IMR-90 (cell line): ENCODE measurements around the gene DIP2B. TPM values are rescaled to one million over a fixed set of nuclear protein-coding genes. Genes with fewer than 3 reads are reported as not detected.
A peak's percentile ranks its signal among the peaks of the same experiment; 100 is the strongest.

Experiments used
- ATAC-seq: fragments of 200-7000 bp; cut with Tn5 transposase; 2 replicates; pipeline ENCODE4 v1.9.1; 2020; ENCODE audit warnings: low read depth, mild to moderate bottlenecking, moderate library complexity
- BruUV-seq: library from RNA; stranded (reverse); fragments of 400-500 nt; replicated peaks from 2 replicates; lab custom pipeline; 2021; lab: Mats Ljungman, UMichigan
- CTCF ChIA-PET: fragments of 300-600 bp; formaldehyde crosslinking; extraction: SDS; loops from one replicate; lab custom pipeline; 2021; ENCODE audit warnings: antibody characterized with exemption; lab: Yijun Ruan, JAX
- POLR2A ChIA-PET: fragments of 300-600 bp; sonication (Branson Sonifier 250); formaldehyde crosslinking; loops from one replicate; lab custom pipeline; 2022; ENCODE audit warnings: antibody characterized with exemption; ENCODE audit not compliant: unreplicated experiment; lab: Charles Lee
- DNase-seq: peaks from one replicate; pipeline ENCODE4 v3.0.0; 2013
- H2AFZ ChIP-seq: replicated peaks from 2 replicates; pipeline ENCODE3; 2013; ENCODE audit warnings: low read length, mild to moderate bottlenecking; ENCODE audit not compliant: poor library complexity
- H2AK5ac ChIP-seq: 2 replicates; pipeline ENCODE4 v1.6.1; 2013; ENCODE audit warnings: low read depth, low read length, inconsistent platforms
- H2AK9ac ChIP-seq: replicated peaks from 2 replicates; pipeline ENCODE3; 2013; ENCODE audit warnings: mild to moderate bottlenecking, low read depth, low read length, moderate library complexity; ENCODE audit not compliant: poor library complexity
- H2BK120ac ChIP-seq: 2 replicates; pipeline ENCODE4 v1.6.1; 2013; ENCODE audit warnings: low read depth, low read length, inconsistent platforms
- H2BK15ac ChIP-seq: 3 replicates; pipeline ENCODE4 v1.6.1; 2013; ENCODE audit warnings: low read depth, low read length, inconsistent platforms
- H2BK20ac ChIP-seq: 2 replicates; pipeline ENCODE4 v1.6.1; 2013; ENCODE audit warnings: low read depth, mild to moderate bottlenecking, inconsistent platforms, low read length, moderate library complexity
- H2BK5ac ChIP-seq: 2 replicates; pipeline ENCODE4 v1.6.1; 2013; ENCODE audit warnings: mild to moderate bottlenecking, low read depth, low read length, inconsistent platforms; ENCODE audit not compliant: poor library complexity, severe bottlenecking
- H3K14ac ChIP-seq: replicated peaks from 2 replicates; pipeline ENCODE4 v1.6.1; 2013; ENCODE audit warnings: low read depth, low read length, inconsistent platforms
- H3K18ac ChIP-seq: 2 replicates; pipeline ENCODE4 v1.6.1; 2013; ENCODE audit warnings: low read depth, low read length, control low read depth
- H3K23ac ChIP-seq: 2 replicates; pipeline ENCODE4 v1.6.1; 2013; ENCODE audit warnings: low read depth, low read length, inconsistent platforms
- H3K27ac ChIP-seq: 2 replicates; pipeline ENCODE4 v1.5.1; 2013; ENCODE audit warnings: mild to moderate bottlenecking, control low read depth, low read length; ENCODE audit not compliant: insufficient read depth
- H3K27me3 ChIP-seq: 2 replicates; pipeline ENCODE4 v1.6.1; 2013; ENCODE audit warnings: low read length; ENCODE audit not compliant: control insufficient read depth, insufficient read depth
- H3K36me3 ChIP-seq: 2 replicates; pipeline ENCODE4 v1.6.1; 2013; ENCODE audit warnings: low read length, mixed read lengths; ENCODE audit not compliant: control insufficient read depth, insufficient read depth
- H3K4ac ChIP-seq: 2 replicates; pipeline ENCODE4 v1.6.1; 2013; ENCODE audit warnings: low read depth, low read length, inconsistent platforms
- H3K4me1 ChIP-seq: 2 replicates; pipeline ENCODE4 v1.6.1; 2013; ENCODE audit warnings: low read length, mixed read lengths; ENCODE audit not compliant: control insufficient read depth, insufficient read depth
- H3K4me2 ChIP-seq: 2 replicates; pipeline ENCODE4 v1.6.1; 2013; ENCODE audit warnings: low read depth, mild to moderate bottlenecking, control low read depth, low read length, moderate library complexity
- H3K4me3 ChIP-seq: 2 replicates; pipeline ENCODE4 v1.5.1; 2013; ENCODE audit warnings: low read depth, mild to moderate bottlenecking, control low read depth, low read length, moderate library complexity; ENCODE audit not compliant: insufficient read depth
- H3K56ac ChIP-seq: 2 replicates; pipeline ENCODE4 v1.6.1; 2013; ENCODE audit warnings: low read length, inconsistent platforms; ENCODE audit not compliant: insufficient read depth; ENCODE audit errors: extremely low read depth
- H3K79me1 ChIP-seq, 2 experiments: 2 replicates each; pipeline ENCODE4 v1.6.1; 2013; ENCODE audit warnings: low read length in 2 of 2, inconsistent platforms in 1 of 2, low read depth in 1 of 2
- H3K9ac ChIP-seq: 2 replicates; pipeline ENCODE4 v1.6.1; 2013; ENCODE audit warnings: low read depth, low read length, control low read depth
- H3K9me1 ChIP-seq: 2 replicates; pipeline ENCODE4 v1.6.1; 2013; ENCODE audit warnings: low read length, inconsistent platforms; ENCODE audit not compliant: insufficient read depth
- H3K9me3 ChIP-seq: 2 replicates; pipeline ENCODE4 v1.6.1; 2013; ENCODE audit warnings: low read length; ENCODE audit not compliant: control insufficient read depth, insufficient read depth
- H4K20me1 ChIP-seq: 2 replicates; pipeline ENCODE4 v1.6.1; 2013; ENCODE audit warnings: low read length, inconsistent platforms; ENCODE audit not compliant: insufficient read depth
- H4K5ac ChIP-seq: 2 replicates; pipeline ENCODE4 v1.6.1; 2013; ENCODE audit warnings: mild to moderate bottlenecking, low read depth, low read length, control low read depth
- H4K8ac ChIP-seq, 2 experiments: 2 replicates each; pipeline ENCODE4 v1.6.1; 2013; ENCODE audit warnings: low read depth in 2 of 2, low read length in 2 of 2, control low read depth in 1 of 2, inconsistent platforms in 1 of 2
- H4K91ac ChIP-seq: 2 replicates; pipeline ENCODE4 v1.6.1; 2013; ENCODE audit warnings: low read depth, low read length, inconsistent platforms; ENCODE audit not compliant: insufficient read depth
- BHLHE40 ChIP-seq: fragments of 150-350 bp; IDR thresholded peaks from 2 replicates; pipeline ENCODE4 v1.6.1; 2016; ENCODE audit warnings: mild to moderate bottlenecking, low read depth, low read length
- CEBPB ChIP-seq: IDR thresholded peaks from 2 replicates; pipeline ENCODE4 v1.6.1; 2012; ENCODE audit warnings: low read depth, low read length, improper control_type of control experiment
- CHD1 ChIP-seq: IDR thresholded peaks from 2 replicates; pipeline ENCODE4 v1.6.1; 2012; ENCODE audit warnings: low read depth, low read length, improper control_type of control experiment
- FOS ChIP-seq: fragments of 150-350 bp; IDR thresholded peaks from 2 replicates; pipeline ENCODE4 v1.6.1; 2016; ENCODE audit warnings: low read depth, low read length
- MAFK ChIP-seq: IDR thresholded peaks from 2 replicates; pipeline ENCODE4 v1.6.1; 2012; ENCODE audit warnings: low read depth, low read length, improper control_type of control experiment
- MAZ ChIP-seq: IDR thresholded peaks from 2 replicates; pipeline ENCODE4 v1.6.1; 2012; ENCODE audit warnings: low read depth, mild to moderate bottlenecking, low read length, improper control_type of control experiment, moderate library complexity, borderline replicate concordance
- MXI1 ChIP-seq: IDR thresholded peaks from 2 replicates; pipeline ENCODE4 v1.6.1; 2012; ENCODE audit warnings: low read depth, mild to moderate bottlenecking, low read length, moderate library complexity, borderline replicate concordance
- NFE2L2 ChIP-seq: fragments of 150-350 bp; IDR thresholded peaks from 2 replicates; pipeline ENCODE4 v1.6.1; 2016; ENCODE audit warnings: low read depth, mild to moderate bottlenecking, low read length
- POLR2A ChIP-seq: IDR thresholded peaks from 2 replicates; pipeline ENCODE4 v1.6.1; 2012; ENCODE audit warnings: mild to moderate bottlenecking, low read depth, low read length
- RAD21 ChIP-seq: IDR thresholded peaks from 2 replicates; pipeline ENCODE4 v1.6.1; 2012; ENCODE audit warnings: low read length, improper control_type of control experiment
- RCOR1 ChIP-seq: IDR thresholded peaks from 2 replicates; pipeline ENCODE4 v1.6.1; 2012; ENCODE audit warnings: mild to moderate bottlenecking, low read length, improper control_type of control experiment; ENCODE audit not compliant: insufficient replicate concordance
- RFX5 ChIP-seq: IDR thresholded peaks from 2 replicates; pipeline ENCODE4 v1.8.0; 2012; ENCODE audit warnings: low read depth, mild to moderate bottlenecking, low read length, moderate library complexity
- SMC3 ChIP-seq: fragments of 150-350 bp; IDR thresholded peaks from 2 replicates; pipeline ENCODE4 v1.6.1; 2016; ENCODE audit warnings: low read depth, mild to moderate bottlenecking, antibody characterized with exemption, low read length, moderate library complexity
- dilution Hi-C: fragments of 300-500 bp; cut with HindIII; formaldehyde crosslinking; loops from one replicate; pipeline ENCODE4 v1.14.3; 2018; ENCODE audit warnings: low sequenced_read_pairs; ENCODE audit not compliant: unreplicated experiment
- in situ Hi-C: fragments of 300-500 bp; cut with MboI; formaldehyde crosslinking; loops from 3 replicates; pipeline ENCODE4 v1.14.3; 2019; ENCODE audit warnings: low sequenced_read_pairs, inconsistent platforms, mixed read lengths
- intact Hi-C: fragments of 100-400 bp; cut with micrococcal nuclease; formaldehyde crosslinking; loops from 2 replicates; pipeline ENCODE4 v1.10.0; 2022
- polyA plus RNA-seq, 3 experiments: library from polyadenylated mRNA; depleted of rRNA; stranded (reverse); fragments of >200 nt; gene quantifications; 2 replicates each; pipeline ENCODE4 v1.2.3, GENCODE V29; 2012; ENCODE audit warnings: low replicate concordance in 1 of 3
- total RNA-seq: library from RNA; depleted of rRNA; stranded (reverse); fragments of >200 nt; gene quantifications from 2 replicates; pipeline ENCODE4 v1.2.3, GENCODE V29; 2012
- TF ChIP-seq, protein P1 (sequence below): conservative IDR thresholded peaks from 2 replicates; pipeline ENCODE4 v1.5.1; 2012; ENCODE audit warnings: mild to moderate bottlenecking, low read depth, low read length, improper control_type of control experiment
- TF ChIP-seq, protein P2 (sequence below): fragments of 150-350 bp; IDR thresholded peaks from 2 replicates; pipeline ENCODE4 v1.6.1; 2016; ENCODE audit warnings: low read depth, mild to moderate bottlenecking, low read length, moderate library complexity, borderline replicate concordance
- TF ChIP-seq, protein P3 (sequence below): fragments of 150-350 bp; IDR thresholded peaks from 2 replicates; pipeline ENCODE4 v1.6.1; 2017; ENCODE audit warnings: mild to moderate bottlenecking, antibody characterized with exemption, low read length, low read depth

Gene DIP2B
- total and polyA plus RNA-seq, 2 of the 4 experiments (the other 2 are of a cell fraction) = 7.7 to 12.9 TPM

DNA sequence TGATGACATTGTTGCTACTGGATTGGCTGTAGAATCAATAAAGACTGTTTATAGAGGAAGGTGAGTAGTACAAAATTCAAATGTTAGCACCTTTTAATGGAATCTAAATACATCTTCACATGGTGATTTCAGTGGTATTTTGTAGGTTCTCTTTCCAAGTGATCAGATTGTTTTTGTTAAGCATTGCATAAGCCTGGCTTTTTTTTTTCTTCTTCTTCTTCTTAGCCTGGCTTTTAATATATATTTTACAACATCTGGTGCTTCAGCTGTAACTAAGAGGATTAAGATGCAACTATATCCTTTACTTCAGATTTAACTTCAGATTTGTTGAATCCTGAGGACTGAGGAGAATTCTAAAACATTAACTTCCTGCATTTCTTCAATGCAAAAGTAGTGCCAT is 201.8 kb downstream of the DIP2B start:
- CTCF ChIA-PET = interaction anchor here (1.6 kb wide), 1 partner anchor 21 kb away, joined by 4 read pairs; no protein-coding TSS in a partner anchor
- no peak overlapping the region for H2AK5ac ChIP-seq
- no peak overlapping the region for H3K23ac ChIP-seq
- H2BK5ac ChIP-seq = no peak overlapping the region
- no peaks in the 10 kb centered on the region for H3K9me3 ChIP-seq
- no peak overlapping the region for H3K27ac ChIP-seq
- no peak overlapping the region for H3K56ac ChIP-seq
- peak; percentile 17 for DNase-seq
- no peak overlapping the region for H3K4me2 ChIP-seq
- H4K5ac ChIP-seq = no peak overlapping the region
- dilution Hi-C loops = no loop called here
- H3K36me3 ChIP-seq = peaks cover 24% of the 10 kb centered on the region
- no peak for TF ChIP-seq FOS
- no peak for TF ChIP-seq POLR2A
- TF ChIP-seq NFE2L2 = no peak
- TF ChIP-seq MXI1 = no peak
- TF ChIP-seq SMC3 = no peak
- no peak for TF ChIP-seq MAZ
- TF ChIP-seq CHD1 = no peak
- TF ChIP-seq BHLHE40 = no peak
- no peak for TF ChIP-seq MAFK
- TF ChIP-seq, protein P1, sequence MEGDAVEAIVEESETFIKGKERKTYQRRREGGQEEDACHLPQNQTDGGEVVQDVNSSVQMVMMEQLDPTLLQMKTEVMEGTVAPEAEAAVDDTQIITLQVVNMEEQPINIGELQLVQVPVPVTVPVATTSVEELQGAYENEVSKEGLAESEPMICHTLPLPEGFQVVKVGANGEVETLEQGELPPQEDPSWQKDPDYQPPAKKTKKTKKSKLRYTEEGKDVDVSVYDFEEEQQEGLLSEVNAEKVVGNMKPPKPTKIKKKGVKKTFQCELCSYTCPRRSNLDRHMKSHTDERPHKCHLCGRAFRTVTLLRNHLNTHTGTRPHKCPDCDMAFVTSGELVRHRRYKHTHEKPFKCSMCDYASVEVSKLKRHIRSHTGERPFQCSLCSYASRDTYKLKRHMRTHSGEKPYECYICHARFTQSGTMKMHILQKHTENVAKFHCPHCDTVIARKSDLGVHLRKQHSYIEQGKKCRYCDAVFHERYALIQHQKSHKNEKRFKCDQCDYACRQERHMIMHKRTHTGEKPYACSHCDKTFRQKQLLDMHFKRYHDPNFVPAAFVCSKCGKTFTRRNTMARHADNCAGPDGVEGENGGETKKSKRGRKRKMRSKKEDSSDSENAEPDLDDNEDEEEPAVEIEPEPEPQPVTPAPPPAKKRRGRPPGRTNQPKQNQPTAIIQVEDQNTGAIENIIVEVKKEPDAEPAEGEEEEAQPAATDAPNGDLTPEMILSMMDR = no peak
- TF ChIP-seq CEBPB = no peak
- TF ChIP-seq RAD21 = no peak
- TF ChIP-seq, protein P2, sequence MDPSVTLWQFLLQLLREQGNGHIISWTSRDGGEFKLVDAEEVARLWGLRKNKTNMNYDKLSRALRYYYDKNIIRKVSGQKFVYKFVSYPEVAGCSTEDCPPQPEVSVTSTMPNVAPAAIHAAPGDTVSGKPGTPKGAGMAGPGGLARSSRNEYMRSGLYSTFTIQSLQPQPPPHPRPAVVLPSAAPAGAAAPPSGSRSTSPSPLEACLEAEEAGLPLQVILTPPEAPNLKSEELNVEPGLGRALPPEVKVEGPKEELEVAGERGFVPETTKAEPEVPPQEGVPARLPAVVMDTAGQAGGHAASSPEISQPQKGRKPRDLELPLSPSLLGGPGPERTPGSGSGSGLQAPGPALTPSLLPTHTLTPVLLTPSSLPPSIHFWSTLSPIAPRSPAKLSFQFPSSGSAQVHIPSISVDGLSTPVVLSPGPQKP = no peak
- TF ChIP-seq, protein P3, sequence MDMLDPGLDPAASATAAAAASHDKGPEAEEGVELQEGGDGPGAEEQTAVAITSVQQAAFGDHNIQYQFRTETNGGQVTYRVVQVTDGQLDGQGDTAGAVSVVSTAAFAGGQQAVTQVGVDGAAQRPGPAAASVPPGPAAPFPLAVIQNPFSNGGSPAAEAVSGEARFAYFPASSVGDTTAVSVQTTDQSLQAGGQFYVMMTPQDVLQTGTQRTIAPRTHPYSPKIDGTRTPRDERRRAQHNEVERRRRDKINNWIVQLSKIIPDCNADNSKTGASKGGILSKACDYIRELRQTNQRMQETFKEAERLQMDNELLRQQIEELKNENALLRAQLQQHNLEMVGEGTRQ = no peak
- TF ChIP-seq RFX5 = no peak
- TF ChIP-seq RCOR1 = no peak
- no peaks in the 10 kb centered on the region for H3K79me1 ChIP-seq
- no peak overlapping the region for H3K18ac ChIP-seq
- no peaks in the 10 kb centered on the region for H3K27me3 ChIP-seq
- no peaks in the 10 kb centered on the region for H3K9me1 ChIP-seq
- POLR2A ChIA-PET = no interaction called here
- no peak overlapping the region for H4K8ac ChIP-seq
- in situ Hi-C loops = no loop called here
- H2AFZ ChIP-seq = no peak overlapping the region
- H2AK9ac ChIP-seq = no peak overlapping the region
- H2BK120ac ChIP-seq = no peak overlapping the region
- no TSS peak for BruUV-seq
- no peak overlapping the region for H2BK20ac ChIP-seq
- H3K9ac ChIP-seq = no peak overlapping the region
- ATAC-seq = peak; percentile 27; the same call in 1 of the 2 replicates
- no peaks in the 10 kb centered on the region for H4K20me1 ChIP-seq
- no peak overlapping the region for H4K91ac ChIP-seq
- H3K4ac ChIP-seq = no peak overlapping the region
- H2BK15ac ChIP-seq = no peak overlapping the region
- H3K14ac ChIP-seq = no peak overlapping the region
- intact Hi-C loops = no loop called here
- no peak overlapping the region for H3K4me3 ChIP-seq
- H3K4me1 ChIP-seq = no peaks in the 10 kb centered on the region; the same call in 1 of the 2 replicates
